Lower leg skin (tissue), 4 donors: ENCODE measurements around the gene CPSF6. TPM values are rescaled to one million over a fixed set of nuclear protein-coding genes. Genes with fewer than 3 reads are reported as not detected.
"Not testable (repeated sequence)": the region's sequence is repeated elsewhere in the genome, so short reads cannot be mapped to it uniquely, and the experiment has no call there.

Experiments
- DNase-seq, 2 donors: peaks; one replicate each; pipeline ENCODE4 v3.0.0-alpha.2; 2019; ENCODE audit warnings: low spot score in 2 of 2
- H3K4me3 ChIP-seq: fragments of 200-600 bp; sonication (generic); 2 replicates; pipeline ENCODE4 v1.5.1; 2017; ENCODE audit warnings: mild to moderate bottlenecking, low read depth; ENCODE audit not compliant: poor library complexity, severe bottlenecking
- POLR2A ChIP-seq, 2 donors: fragments of 450-650 bp; IDR thresholded peaks; one replicate each; pipeline ENCODE4 v1.6.1; 2016 to 2017; ENCODE audit warnings: antibody characterized with exemption in 2 of 2, mild to moderate bottlenecking in 1 of 2, moderate library complexity in 1 of 2
- WGBS, 2 donors: methylation state at CpG; one replicate each; pipeline ENCODE4 v1.1.5; 2018; 5-methylcytosine and 5-hydroxymethylcytosine counted together
- intact Hi-C: fragments of 100-400 bp; cut with DNase I; formaldehyde crosslinking; loops from one replicate; pipeline ENCODE4 v1.15.0; 2023; ENCODE audit warnings: low total_unique reads
- total RNA-seq, 4 donors: library from RNA; depleted of rRNA; stranded (reverse); fragments of >200 nt; gene quantifications; one replicate each; pipeline ENCODE4 v1.1.0, GENCODE V29; 2016
- TF ChIP-seq, protein P1 (sequence below), 3 donors: fragments of 450-650 bp; IDR thresholded peaks; one replicate each; pipeline ENCODE4 v1.5.1; 2016; ENCODE audit warnings: antibody characterized with exemption in 3 of 3, mild to moderate bottlenecking in 3 of 3, moderate library complexity in 2 of 3

The CPSF6 gene, protein sequence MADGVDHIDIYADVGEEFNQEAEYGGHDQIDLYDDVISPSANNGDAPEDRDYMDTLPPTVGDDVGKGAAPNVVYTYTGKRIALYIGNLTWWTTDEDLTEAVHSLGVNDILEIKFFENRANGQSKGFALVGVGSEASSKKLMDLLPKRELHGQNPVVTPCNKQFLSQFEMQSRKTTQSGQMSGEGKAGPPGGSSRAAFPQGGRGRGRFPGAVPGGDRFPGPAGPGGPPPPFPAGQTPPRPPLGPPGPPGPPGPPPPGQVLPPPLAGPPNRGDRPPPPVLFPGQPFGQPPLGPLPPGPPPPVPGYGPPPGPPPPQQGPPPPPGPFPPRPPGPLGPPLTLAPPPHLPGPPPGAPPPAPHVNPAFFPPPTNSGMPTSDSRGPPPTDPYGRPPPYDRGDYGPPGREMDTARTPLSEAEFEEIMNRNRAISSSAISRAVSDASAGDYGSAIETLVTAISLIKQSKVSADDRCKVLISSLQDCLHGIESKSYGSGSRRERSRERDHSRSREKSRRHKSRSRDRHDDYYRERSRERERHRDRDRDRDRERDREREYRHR
- total RNA-seq = 10 to 100 TPM; 17.0 to 29.5 (median 20.2) TPM

DNA sequence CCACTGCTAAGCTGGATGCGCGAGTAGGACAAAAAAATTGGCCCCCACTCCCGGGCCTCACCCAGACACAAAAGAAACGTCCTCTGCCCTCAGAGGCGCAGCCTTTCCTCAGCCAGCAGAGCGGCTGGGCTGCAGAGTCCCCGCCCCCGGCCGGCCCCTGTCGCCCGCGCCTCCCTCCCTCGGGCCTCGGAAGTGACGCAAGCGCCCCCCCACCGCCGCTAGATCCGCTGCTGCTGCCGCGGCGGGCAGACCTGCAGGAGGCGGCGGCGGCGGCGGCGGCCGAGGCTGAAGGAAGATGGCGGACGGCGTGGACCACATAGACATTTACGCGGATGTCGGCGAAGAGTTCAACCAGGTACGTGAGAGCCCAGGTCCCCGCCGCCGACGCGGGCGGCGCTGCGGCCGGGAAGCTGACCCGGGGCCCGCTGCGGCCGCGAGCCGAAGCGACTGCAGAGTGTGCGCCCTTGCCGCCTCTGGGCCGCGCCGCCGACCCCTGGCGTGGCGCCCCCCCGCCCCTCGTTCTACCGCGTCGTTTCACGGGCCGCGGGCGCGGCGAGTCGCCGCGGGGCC lies at the start of gene CPSF6:
TSS of gene CPSF6 (plus strand) at position 218 of the 570 bp plus-strand sequence. CDS start at position 296, 78 bp downstream.
- peak; percentile 92 to 99 for DNase-seq
- intact Hi-C loops = no loop called here
- peak in 1 of 2 donors; percentile 87 for TF ChIP-seq POLR2A (IDR thresholded peaks at IDR 0.05)
- TF ChIP-seq, protein P1, sequence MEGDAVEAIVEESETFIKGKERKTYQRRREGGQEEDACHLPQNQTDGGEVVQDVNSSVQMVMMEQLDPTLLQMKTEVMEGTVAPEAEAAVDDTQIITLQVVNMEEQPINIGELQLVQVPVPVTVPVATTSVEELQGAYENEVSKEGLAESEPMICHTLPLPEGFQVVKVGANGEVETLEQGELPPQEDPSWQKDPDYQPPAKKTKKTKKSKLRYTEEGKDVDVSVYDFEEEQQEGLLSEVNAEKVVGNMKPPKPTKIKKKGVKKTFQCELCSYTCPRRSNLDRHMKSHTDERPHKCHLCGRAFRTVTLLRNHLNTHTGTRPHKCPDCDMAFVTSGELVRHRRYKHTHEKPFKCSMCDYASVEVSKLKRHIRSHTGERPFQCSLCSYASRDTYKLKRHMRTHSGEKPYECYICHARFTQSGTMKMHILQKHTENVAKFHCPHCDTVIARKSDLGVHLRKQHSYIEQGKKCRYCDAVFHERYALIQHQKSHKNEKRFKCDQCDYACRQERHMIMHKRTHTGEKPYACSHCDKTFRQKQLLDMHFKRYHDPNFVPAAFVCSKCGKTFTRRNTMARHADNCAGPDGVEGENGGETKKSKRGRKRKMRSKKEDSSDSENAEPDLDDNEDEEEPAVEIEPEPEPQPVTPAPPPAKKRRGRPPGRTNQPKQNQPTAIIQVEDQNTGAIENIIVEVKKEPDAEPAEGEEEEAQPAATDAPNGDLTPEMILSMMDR (IDR thresholded peaks at IDR 0.05) = no peak
- 0% methylated on average over 18 to 19 of the region's 75 CpGs for WGBS, 2 donors
- peak within 1 kb of the TSS; percentile 80 for H3K4me3 ChIP-seq

DNA sequence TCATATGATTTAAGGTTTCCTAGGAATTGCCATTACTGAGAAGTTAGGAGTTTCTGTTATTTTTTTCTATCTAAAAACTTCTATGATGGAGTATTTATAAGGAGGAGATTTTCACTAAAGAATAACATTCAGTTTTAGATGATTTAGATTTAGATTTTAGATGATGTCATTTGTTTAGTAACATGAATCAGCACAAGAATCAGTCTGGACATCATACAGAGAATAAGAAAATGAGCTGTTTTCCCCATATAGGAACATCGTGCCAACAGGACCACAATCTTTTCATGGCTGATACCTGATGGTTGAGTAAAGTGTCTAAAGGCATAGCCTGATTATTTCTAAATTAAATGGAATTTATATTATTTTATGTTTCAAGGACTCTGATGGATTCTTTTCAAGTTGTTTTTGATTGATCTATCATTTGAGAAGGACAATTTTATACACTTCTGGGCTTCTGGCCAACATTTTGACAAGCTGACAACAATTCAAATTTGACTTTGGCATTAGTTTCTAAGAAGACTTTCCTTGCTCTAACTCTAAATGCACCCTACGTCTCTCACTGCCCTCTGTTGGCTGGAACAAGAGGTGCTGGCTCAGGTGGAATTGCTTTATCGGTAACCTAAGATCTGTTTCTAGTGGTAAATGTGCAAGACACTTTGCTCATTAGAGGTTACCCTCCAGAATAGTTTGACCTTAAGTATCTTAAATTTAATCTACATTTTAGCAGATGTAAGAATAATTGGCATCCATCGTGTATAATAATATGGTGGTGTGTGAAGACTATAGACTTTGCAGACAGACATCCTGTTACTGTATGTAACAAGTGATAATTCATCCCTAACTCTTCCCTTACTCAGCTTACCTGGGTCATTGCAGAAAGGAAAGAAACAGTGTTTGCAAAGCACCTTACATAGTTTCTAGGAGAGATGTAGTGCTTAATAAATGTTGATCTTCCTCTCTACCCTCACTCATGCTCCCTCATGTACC lies 42.8 kb upstream of the CPSF6 start:
- WGBS, 2 donors = 54 to 59% methylated on average over 4 of the region's 4 CpGs
- no peak overlapping the region for H3K4me3 ChIP-seq
- intact Hi-C loops = no loop called here
- no peak for TF ChIP-seq POLR2A (IDR thresholded peaks at IDR 0.05)
- TF ChIP-seq, protein P1 (IDR thresholded peaks at IDR 0.05) = no peak
- DNase-seq = no peak

DNA sequence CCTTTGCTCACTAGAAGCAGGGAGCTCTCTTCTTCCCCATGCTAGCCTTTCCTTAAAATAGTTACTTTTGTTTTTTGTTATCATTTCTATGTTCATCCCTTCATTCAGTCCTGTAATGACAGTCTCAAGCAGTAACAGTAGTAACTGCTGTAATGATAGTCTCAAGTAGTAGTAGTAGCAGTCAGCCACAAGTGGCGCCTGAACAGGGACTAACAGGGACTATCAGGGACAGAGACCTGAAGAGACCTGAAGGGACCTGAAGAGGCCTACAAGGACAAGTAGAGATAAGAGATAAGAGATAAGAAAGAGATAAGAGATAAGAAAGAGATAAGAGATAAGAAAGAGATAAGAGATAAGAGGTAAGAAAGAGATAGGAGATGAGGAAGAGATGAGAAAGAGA lies 39.4 kb upstream of the CPSF6 start:
- WGBS, 2 donors = 95 to 96% methylated on average over 1 of the region's 1 CpG
- DNase-seq, intact Hi-C loops, H3K4me3 ChIP-seq: not testable (repeated sequence)

DNA sequence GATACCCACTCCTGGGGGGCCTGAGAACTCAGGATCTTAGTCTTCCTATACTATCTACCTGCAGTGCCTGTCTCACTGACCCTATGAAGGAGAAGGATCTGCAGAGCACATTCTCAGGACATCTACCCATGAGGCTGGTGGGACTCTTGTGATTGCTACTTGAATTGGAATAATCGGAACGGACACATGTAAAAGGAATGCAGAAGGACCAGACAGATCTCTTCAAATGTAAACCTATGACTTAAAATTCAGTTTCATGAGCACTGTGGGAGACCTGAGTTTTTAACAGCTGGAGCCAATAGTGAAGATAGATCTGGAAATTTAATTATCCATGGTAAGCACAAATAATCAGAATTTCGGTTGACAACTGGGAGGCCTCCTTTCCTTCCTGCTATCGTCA lies 35.2 kb upstream of the CPSF6 start:
- DNase-seq = no peak
- TF ChIP-seq, protein P1 (IDR thresholded peaks at IDR 0.05) = no peak
- TF ChIP-seq POLR2A (IDR thresholded peaks at IDR 0.05) = no peak
- 85 to 87% methylated on average over 4 of the region's 4 CpGs for WGBS, 2 donors
- intact Hi-C loops = no loop called here
- no peak overlapping the region for H3K4me3 ChIP-seq

DNA sequence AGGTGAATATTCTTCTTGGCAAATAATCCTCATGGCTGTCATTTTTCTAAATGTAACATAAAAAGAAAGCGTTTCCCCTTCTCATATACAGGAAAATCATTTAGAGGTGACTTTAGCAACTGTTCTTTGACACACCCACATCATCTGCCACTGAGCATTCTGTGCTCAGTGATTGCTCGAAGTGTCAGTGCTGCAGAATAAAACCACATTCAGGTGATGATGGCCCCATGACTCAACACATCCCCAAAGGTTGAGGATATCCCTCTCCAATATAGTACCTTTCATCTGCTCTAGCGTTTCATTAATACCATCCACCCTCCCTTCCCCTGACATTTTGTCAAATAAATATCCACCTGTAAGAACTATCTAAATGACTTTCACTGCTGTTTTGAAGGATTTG lies 28.7 kb upstream of the CPSF6 start:
- TF ChIP-seq, protein P1 (IDR thresholded peaks at IDR 0.05) = no peak
- TF ChIP-seq POLR2A (IDR thresholded peaks at IDR 0.05) = no peak
- intact Hi-C loops = no loop called here
- DNase-seq = no peak
- WGBS, 2 donors = 75 to 76% methylated on average over 3 of the region's 3 CpGs
- no peak overlapping the region for H3K4me3 ChIP-seq
